EH (cell line): ENCODE data around the gene TSSK3.
"Not testable (repeated sequence)": the region's sequence is repeated elsewhere in the genome, so short reads cannot be mapped to it uniquely, and the experiment has no call there.

ENCODE experiments used
- DNase-seq: peaks from one replicate; pipeline ENCODE4 v3.0.0-alpha.2; 2015; ENCODE audit warnings: low read depth

TSSK3 gene

GRCh38 chr1:32338637-32339145 lies 23.6 kb upstream of the TSSK3 start:
- no peak for DNase-seq

GRCh38 chr1:32339363-32339978 lies 22.9 kb upstream of the TSSK3 start:
- peak; percentile 77 for DNase-seq

DNA sequence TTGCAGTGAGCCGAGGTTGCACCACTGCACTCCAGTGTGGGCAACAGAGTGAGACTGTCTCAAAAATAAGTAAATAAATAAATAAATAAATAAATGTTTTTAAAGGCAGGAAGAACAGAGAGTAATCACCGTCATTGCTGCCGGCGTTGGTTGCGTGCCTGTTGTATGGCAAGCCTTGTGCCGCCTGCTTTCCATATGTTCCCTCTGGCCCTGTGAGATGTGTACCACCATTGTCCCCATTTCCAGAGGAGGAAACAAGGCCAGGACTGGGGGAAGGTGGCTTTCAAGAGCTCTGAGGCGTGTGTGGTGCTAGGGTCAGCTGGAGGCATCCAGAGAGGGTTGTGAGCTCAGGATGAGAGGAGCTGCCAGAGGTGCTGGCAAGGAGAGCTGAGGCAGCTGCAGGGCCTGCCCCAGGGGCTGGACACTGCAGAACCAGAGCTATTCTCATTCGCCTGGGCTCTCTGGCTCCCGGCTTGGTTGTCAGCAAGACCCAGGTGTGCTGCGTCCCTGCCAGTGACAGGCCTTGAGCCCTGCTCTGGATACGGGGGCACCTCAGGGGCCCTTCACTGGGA lies 21.1 kb upstream of the TSSK3 start:
- no peak for DNase-seq

GRCh38 chr1:32341971-32342370 lies 20.4 kb upstream of the TSSK3 start:
- no peak for DNase-seq

DNA sequence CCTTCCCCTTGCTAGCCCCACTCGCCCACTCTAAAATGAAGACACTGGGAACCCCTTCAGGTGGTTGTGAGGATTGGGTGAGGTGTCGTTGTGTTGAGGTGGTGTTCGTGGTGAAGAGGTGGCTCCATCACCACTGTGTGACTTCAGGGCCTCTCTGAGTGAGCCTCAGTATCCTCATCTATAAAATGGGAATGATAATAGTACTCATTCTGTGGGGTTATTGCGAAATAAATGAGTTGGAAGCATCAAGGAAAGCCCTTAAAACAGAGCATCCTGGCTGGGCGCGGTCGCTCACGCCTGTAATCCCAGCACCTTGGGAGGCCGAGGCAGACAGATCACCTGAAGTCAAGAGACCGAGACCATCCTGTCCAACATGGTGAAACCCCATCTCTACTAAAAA lies 19.6 kb upstream of the TSSK3 start:
- DNase-seq, result no peak

DNA sequence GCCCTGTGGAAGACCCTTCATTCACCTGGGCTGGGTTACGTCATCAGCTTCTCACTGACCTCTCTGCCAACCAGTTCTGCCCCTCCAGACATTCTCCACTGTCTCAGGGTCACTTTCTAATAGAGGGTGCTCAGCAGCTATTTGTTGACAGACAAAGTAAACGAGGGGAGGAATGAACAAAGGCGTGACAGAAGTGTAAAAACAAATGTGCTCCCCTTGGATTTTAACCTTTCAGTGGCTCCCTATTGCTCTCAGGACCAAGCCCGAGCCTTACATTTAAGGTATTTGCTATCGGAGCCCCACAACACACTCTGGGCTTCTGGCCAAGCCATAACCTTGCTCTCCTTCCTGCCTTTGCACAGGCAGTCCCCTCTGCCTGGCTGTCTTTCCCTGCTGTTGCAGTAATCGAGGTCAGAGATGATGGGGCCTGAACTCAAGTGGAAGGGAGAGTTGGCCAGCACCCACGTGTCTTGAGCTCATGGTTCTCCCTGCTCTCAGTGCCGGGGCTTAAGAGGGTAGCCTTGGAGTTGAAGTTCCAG lies 17.0 kb upstream of the TSSK3 start:
- DNase-seq, result peak; percentile 15

DNA sequence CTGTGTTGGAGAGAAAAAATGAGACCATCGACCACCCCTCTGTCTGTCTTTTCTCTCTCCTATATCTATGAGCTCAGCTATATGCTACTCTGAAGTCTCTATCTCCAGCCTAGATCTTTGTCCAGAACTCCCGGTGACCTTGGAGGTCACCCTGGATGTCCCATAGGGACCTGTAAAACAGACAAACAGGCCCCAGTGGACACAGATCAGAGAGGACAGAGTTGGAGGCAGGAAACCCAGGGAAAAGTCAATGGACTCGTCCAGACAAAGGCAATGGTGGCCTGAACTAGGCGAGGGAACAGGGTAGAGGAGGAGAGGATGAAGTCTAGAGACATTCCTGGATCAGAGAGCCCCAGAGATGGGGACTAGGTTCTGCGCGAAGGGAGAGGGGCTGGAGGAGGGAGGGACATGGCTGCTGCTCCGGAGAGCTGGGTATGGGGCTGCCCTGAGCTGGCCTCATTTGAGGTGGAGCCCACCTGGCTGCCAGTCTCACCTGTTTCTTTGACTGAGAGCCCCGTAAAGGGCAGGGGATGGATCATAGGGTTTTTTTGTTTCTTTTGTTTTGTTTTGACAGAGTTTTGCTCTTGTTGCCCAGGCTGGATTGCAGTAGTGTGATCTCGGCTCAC lies 15.7 kb upstream of the TSSK3 start:
- no peak for DNase-seq

DNA sequence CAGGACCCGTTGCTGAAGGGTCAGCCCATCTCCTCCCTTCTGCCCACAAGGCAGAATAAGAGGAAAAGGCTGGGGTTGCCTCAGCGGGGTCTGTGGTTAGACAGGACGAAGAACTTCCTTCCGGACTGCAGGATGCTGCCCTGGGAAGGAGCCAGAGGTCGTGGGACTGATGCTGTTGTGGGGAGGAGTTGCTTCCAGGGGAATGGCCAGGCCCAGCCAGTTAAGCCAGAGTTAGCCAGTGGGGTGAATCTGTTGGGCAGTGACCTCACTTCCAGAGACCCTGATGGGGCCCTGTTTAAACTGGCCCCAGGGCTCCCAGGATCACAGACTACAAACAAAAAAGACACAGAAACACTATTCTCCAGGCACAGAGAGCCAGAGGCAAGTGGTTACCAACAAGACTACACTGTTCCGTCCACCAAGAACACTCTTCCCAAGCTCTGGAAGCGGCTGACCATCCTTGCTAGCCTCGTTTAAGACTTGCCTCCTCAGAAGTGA lies 13.1 kb upstream of the TSSK3 start:
- peak; percentile 86 for DNase-seq

DNA sequence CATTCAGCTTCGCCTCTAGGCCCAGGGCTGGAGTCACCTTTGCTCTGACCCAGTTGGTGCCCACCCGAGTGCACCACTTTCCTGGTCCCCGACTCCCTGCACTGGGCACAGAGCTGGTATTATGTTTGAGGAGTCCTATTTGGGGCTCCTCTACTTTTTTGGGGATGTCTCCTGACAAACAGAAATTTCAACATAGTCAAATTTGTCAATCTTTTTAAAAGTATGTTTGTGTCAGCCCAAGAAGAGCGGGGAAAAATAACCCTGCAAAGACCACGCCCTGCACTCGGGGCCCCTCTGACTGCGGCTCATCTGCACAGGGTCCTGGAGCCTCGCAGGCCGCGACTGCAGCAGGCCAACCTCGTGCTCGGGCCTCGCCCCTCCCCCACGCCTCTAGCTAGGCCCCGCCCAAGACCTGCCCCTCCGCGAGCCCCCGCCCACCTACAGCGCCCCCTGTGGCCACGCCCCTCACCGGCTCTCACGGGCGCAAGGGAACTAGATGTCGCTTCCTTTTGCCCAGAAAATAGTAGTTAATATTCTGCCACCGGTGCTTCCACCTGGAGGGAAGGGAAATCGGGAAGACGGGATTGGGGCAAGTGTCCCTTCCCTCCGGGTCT lies 11.4 kb upstream of the TSSK3 start:
- no peak for DNase-seq

- peak; percentile 94 for DNase-seq
Measured at GRCh38 chr1:32351399-32352238, 10.7 kb upstream of the TSSK3 start.

GRCh38 chr1:32352239-32352745 lies 10.0 kb upstream of the TSSK3 start:
- no peak for DNase-seq

GRCh38 chr1:32352831-32353383 lies 9.4 kb upstream of the TSSK3 start:
- no peak for DNase-seq

DNA sequence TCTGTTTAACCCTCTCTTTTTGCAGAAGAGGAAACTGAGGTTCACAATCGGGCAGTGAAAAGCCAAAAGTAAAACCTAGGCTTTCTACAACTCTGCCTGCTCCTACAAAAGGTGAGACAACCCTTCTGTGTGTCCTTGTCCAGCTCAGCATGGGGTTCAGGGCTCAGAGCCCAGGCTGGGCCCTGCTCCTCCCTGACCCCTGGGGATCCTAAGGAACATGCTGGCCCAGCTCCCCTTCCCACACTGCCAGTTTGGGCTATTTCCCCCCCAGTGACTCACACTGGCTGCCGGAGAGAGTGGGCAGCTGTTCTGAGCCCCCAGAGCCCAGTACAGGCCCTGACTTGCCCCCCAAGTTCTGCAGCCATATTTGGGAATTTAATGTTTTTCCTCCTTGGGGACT lies 8.9 kb upstream of the TSSK3 start:
- no peak for DNase-seq

DNA sequence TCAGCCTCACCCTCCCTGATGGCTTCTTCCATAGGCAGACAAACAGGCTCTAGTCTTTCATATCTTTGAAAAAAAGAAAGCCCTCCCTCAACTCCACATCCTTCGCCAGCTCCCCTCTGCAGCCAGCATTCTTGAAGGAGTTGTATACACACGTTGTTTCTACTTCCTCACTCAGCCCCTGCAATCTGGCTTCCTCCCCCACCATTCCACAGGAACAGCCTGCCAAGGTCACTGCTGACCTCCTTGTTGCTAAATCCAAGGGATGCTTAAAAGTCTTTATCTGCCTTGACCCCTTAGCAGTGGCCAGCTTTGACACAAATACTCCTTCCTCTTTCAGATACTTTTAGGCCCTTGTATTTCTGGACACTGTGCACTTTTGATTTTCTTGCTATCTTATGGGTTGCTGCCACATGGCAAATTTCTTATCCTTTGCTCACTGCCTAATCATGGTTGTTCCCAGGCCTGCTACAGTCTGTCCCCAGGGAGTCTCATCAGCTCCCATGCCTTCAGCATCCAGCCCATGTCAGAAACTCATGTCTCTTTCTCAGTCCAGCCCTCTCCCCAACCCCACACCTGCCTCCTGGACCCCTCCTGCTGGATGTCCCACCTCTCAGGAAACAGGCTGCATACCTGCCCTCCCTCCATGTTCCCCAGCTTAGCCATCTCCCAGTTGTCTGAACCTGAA lies 8.3 kb upstream of the TSSK3 start:
- peak; percentile 67 for DNase-seq

DNA sequence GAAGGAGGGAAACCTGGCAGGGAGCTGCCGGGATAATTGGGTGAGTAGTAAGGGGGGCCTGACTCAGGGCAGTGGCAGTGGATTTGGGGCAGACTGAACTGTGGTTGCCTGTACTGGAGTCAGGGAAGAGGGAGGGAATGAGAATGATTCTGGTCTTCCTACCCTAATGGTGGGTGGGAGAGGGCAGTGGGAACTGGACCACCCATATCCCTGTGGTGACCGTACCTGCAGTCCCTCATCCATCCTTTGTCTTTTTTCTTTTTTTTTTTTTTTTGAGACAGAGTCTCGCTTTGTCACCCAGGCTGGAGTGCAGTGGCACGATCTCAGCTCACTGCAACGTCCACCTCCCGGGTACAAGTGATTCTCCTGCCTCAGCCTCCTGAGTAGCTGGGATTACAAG lies 6.6 kb upstream of the TSSK3 start:
- DNase-seq, result not testable (repeated sequence)

DNA sequence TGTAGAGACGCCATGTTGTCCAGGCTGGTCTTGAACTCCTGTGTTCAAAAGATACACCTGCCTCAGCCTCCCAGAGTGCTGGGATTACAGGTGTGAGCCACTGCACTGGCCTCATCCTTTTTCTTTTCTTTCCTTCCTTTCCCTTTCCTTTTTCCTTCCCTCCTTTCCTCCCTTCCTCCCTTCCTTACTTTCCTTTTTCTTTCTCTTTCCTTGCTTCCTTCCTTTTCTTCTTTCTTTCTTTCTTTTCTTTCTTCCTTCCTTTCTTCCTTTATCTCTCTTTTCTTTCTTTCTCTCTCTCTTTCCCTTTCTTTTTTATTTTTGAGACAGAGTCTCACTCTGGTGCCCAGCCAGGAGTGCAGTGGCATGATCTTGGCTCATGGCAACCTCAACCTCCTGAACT lies 5.9 kb upstream of the TSSK3 start:
- no peak for DNase-seq

GRCh38 chr1:32357614-32358013 lies 4.7 kb upstream of the TSSK3 start:
- no peak for DNase-seq

- no peak for DNase-seq
Measured at GRCh38 chr1:32358435-32358834, 3.9 kb upstream of the TSSK3 start.

DNA sequence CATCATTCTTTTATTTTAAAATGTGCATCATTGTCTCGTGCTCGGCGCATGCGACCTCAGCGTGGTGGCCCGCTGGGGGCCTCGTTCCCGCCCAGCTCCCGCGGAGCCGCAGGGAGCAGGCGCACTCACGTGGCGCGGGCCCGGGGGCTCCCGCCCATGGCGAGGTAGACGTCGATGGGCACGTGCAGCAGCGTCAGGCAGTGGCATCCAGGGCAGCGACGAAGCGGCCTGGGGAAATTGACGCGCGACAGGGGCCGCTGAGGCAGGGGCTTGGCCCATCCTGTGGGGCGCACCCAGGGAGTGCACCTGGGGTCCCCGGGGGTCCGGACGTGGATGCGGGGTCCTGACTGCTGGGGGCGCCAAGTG lies 1.0 kb upstream of the TSSK3 start:
- no peak for DNase-seq

DNA sequence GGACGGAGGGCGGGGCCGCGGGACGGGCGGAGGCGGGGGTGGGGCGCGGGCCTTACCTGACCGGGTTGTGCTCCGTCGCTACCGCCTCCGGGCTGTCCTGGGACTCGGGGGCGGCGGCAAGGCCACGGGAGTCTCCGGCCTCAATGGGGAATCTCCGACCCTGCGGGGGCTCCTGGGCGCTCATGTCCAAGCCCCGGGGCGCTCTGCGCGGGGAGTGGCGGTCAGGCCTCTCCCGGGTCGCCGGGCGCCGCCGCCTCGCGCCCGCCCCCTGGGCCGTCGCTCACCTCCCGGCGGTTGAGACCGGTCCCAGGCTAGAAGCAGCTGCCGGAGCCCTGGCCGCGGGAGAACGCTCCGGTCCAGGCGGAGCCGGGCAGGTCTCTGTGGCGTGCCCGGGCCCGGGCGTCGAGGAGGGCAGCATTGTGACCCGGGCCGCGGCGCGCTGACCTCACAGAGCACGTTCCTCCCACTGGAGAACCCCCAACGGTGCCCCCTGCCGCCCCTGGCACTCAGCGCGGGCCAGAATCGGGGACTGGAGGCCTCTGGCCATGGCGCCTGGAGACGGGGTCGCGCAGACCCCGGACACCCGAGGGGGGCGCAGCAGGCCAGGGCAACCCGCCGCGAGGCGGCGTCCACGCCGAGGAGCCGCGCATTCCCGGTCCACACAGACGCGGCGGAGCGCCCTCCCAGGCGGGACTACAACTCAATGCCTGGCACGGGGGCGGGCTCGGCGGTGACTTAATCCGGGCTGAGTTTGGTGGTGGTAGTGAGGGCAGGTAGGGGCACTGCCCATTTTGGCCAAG lies 465 bp upstream of the TSSK3 start:
- DNase-seq, result peak; percentile 21
